HUES6 (cell line): ENCODE results near the gene CRTAP.
A peak's percentile ranks its signal among the peaks of the same experiment; 100 is the strongest.
"Not testable (repeated sequence)": the region's sequence is repeated elsewhere in the genome, so short reads cannot be mapped to it uniquely, and the experiment has no call there.

Source experiments
- H3K27ac ChIP-seq: 2 replicates; pipeline ENCODE4 v1.7.0; 2013; ENCODE audit warnings: low read depth, mild to moderate bottlenecking, low read length, inconsistent platforms
- H3K27me3 ChIP-seq: 2 replicates; pipeline ENCODE4 v1.6.1; 2013; ENCODE audit warnings: low read length; ENCODE audit not compliant: control insufficient read depth, insufficient read depth
- H3K36me3 ChIP-seq: 2 replicates; pipeline ENCODE4 v1.6.1; 2013; ENCODE audit warnings: low read length; ENCODE audit not compliant: control insufficient read depth, insufficient read depth
- H3K4me1 ChIP-seq: 2 replicates; pipeline ENCODE4 v1.6.1; 2013; ENCODE audit warnings: low read length; ENCODE audit not compliant: control insufficient read depth, insufficient read depth
- H3K4me3 ChIP-seq: 2 replicates; pipeline ENCODE4 v1.5.1; 2013; ENCODE audit warnings: low read depth, low read length
- H3K9ac ChIP-seq: one replicate; pipeline ENCODE4 v1.6.1; 2013; ENCODE audit warnings: mild to moderate bottlenecking, low read length
- H3K9me3 ChIP-seq: 2 replicates; pipeline ENCODE4 v1.6.1; 2013; ENCODE audit warnings: low read depth, low read length; ENCODE audit not compliant: control insufficient read depth, insufficient read depth

The CRTAP gene

DNA sequence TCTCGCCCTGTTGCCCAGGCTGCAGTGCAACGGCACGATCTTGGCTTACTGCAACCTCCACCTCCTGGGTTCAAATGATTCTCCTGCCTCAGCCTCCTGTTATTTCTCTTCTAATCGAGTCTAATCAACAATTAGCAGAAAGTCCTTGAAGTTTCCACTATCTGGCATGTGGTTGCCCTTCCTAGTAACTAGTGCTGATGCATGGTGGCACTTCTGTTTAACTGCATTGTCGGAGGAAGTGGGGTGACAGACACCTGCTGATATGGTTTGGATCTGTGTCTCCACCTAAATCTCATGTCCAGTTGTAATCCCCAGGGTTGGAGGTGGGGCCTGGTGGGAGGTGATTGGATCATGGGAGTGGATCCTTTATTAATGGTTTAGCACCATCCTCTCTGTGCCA lies 9.2 kb downstream of the CRTAP start:
- Histone ChIP-seq H3K36me3 (peaks cover 59% of the 10 kb centered on the region), H3K27ac (no peak overlapping the region), H3K27me3 (no peaks in the 10 kb centered on the region), H3K9ac (no peak overlapping the region), H3K4me1 (no peaks in the 10 kb centered on the region), H3K4me3 (no peak overlapping the region), H3K9me3 (no peaks in the 10 kb centered on the region)

DNA sequence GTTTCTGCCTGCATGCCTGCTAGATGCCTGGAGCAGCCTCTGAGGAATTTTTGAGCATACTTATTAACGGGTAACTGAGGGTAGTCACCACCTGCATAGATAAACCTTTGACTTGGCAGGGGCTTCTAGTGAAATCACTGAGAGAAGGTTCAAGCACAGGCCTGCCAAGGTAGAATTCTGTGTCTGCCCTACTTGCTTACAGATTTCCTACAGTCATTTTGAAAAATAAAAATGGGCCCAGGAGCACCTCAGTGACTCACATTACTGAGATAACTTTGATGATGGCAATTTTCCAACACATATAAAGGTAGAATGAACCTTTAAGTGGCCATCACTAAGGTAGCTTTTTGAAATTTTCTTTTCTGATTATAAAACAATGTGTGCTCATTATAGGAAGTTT lies 10.8 kb downstream of the CRTAP start:
- Histone ChIP-seq H3K4me1 (no peaks in the 10 kb centered on the region), H3K36me3 (peaks cover 64% of the 10 kb centered on the region), H3K27ac (no peak overlapping the region), H3K9ac (no peak overlapping the region), H3K9me3 (no peaks in the 10 kb centered on the region), H3K4me3 (no peak overlapping the region), H3K27me3 (no peaks in the 10 kb centered on the region)

GRCh38 chr3:33125840-33126239 lies 12.0 kb downstream of the CRTAP start:
- Histone ChIP-seq H3K9ac (no peak overlapping the region), H3K36me3 (peaks cover 58% of the 10 kb centered on the region), H3K27ac (no peak overlapping the region), H3K4me3 (no peak overlapping the region), H3K4me1 (no peaks in the 10 kb centered on the region), H3K27me3 (no peaks in the 10 kb centered on the region), H3K9me3 (no peaks in the 10 kb centered on the region)

DNA sequence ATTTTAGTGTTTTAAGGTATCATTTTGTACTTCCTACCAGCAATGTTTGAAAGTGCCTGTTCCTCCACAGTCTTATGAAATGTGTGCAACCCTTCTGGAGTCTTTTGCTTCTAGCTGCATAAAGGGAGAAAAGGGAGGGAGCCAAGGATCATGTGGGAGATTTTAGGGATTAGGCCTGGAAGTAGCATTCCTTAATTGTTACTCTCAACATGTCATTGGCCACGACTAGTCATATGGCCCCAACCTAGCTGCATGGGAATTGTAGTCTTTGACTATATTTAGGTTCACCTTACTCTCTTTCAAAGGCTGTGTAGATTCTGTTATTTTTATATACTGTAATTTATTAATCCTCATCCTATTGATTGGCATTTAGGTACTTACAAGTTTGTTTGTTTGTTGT lies 14.9 kb downstream of the CRTAP start:
- no peak overlapping the region for H3K4me3 ChIP-seq
- H3K36me3 ChIP-seq, result peaks cover 46% of the 10 kb centered on the region
- no peaks in the 10 kb centered on the region for H3K27me3 ChIP-seq
- no peaks in the 10 kb centered on the region for H3K9me3 ChIP-seq
- H3K4me1 ChIP-seq, result peaks cover 9% of the 10 kb centered on the region
- H3K9ac ChIP-seq, result no peak overlapping the region
- H3K27ac ChIP-seq, result no peak overlapping the region

DNA sequence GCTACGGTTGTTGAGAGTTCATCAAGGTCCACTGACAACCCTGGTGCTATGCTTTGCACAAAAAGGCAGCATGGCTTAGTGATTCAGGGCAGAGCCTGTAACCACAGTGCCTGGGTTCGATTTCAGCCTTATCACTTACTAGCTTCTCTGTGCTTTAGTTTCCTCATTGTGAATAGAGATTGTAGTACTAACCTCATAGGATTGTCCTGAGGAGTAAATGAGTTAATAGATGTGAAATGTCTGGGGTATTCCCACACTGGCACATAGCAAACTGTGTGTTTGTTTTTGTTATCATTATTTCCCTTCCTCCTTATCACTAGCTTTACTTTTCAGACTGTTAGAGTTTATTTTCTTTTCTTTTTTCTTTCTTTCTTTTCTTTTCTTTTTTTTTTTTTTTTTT lies 16.3 kb downstream of the CRTAP start:
- peaks cover 9% of the 10 kb centered on the region for H3K4me1 ChIP-seq
- no peak overlapping the region for H3K4me3 ChIP-seq
- no peak overlapping the region for H3K9ac ChIP-seq
- no peaks in the 10 kb centered on the region for H3K27me3 ChIP-seq
- H3K36me3 ChIP-seq, result peaks cover 46% of the 10 kb centered on the region
- H3K27ac ChIP-seq, result no peak overlapping the region
- no peaks in the 10 kb centered on the region for H3K9me3 ChIP-seq

DNA sequence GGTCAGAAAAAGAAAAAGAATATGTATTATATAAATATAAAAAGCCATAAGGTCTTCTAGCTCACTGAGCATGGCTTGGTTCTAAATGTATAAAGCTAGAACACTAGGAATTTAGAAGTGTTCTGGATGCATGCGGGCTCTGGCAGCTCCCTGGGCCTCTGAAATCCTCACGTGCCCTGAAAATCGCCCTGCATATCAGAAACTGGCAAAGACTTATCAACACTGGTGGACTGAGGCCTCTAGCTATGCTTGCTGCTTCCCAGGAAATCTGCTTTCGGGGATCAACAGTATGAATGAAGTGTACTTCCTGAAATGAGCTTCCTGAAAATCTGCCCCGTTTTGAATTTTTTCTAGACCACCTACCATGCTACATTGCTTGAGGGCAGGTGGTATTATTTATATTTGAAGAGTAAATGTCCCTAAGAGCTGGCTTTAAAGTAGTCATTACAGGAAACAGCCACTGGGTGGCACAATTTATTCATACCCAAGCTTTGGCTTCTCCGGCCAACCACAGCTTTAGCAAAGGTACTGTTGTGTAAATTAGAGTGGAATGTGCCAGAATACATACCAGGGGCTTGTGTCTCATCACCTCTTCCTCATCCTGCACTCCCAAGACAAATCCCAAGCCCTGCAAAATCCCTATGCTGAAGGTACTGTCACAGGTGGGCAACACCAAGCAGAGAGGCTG lies 17.7 kb downstream of the CRTAP start:
- no peaks in the 10 kb centered on the region for H3K27me3 ChIP-seq
- H3K9me3 ChIP-seq, result no peaks in the 10 kb centered on the region
- H3K4me1 ChIP-seq, result peaks cover 9% of the 10 kb centered on the region
- H3K4me3 ChIP-seq, result 0 out of 2 replicates have a peak overlapping the region, but pooled peaks have one; percentile 10
- H3K27ac ChIP-seq, result 0 out of 2 replicates have a peak overlapping the region, but pooled peaks have one; percentile 8
- H3K36me3 ChIP-seq, result peaks cover 45% of the 10 kb centered on the region
- peak overlapping the region; percentile 14 for H3K9ac ChIP-seq

DNA sequence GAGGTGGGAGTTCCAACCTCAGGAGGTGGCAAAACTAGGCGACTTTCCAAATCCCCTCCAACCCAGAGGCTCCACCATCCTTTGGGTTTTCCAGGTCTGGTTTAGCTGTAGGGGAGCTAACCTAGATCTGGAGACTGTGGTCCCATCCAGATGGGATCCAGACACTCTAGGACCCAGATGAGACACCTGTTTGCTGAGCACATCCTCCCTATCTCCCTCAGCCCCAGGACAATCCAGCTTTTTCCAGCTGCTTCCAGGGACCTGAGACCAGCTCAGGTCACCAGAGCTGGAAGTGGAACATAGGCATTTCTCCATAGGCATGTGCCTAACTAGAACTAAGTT lies 18.2 kb downstream of the CRTAP start:
- H3K9me3 ChIP-seq, result no peaks in the 10 kb centered on the region
- H3K9ac ChIP-seq, result peak overlapping the region; percentile 14
- H3K4me1 ChIP-seq, result peaks cover 9% of the 10 kb centered on the region
- 0 out of 2 replicates have a peak overlapping the region, but pooled peaks have one; percentile 10 for H3K4me3 ChIP-seq
- H3K27me3 ChIP-seq, result no peaks in the 10 kb centered on the region
- peaks cover 45% of the 10 kb centered on the region for H3K36me3 ChIP-seq
- H3K27ac ChIP-seq, result 0 out of 2 replicates have a peak overlapping the region, but pooled peaks have one; percentile 8

- Histone ChIP-seq H3K4me3 (no peak overlapping the region), H3K27me3 (no peaks in the 10 kb centered on the region), H3K27ac (no peak overlapping the region), H3K9me3 (no peaks in the 10 kb centered on the region), H3K36me3 (peaks cover 44% of the 10 kb centered on the region), H3K9ac (no peak overlapping the region), H3K4me1 (peaks cover 9% of the 10 kb centered on the region)
These were observed 20.3 kb downstream of the CRTAP start for GRCh38 chr3:33134026-33134625.

DNA sequence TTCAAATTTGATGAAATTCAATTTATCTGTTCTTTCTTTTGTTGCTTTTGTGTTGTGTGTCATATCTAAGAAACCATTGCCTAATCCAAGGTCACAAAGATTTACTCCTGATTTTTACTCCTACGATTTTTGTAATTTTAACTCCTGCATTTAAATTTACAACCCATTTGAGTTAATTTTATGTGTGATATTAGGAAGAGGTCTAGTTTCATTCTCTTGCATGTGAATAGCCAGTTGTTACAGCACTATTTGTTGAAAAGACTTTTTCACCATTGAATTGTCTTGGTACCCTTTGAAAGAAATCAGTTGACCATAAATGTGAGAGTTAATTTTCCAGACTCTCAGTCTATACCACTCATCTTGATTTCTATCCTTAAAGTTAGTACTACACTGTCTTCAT lies 23.9 kb downstream of the CRTAP start:
- H3K9ac ChIP-seq, result no peak overlapping the region
- no peak overlapping the region for H3K27ac ChIP-seq
- H3K36me3 ChIP-seq, result peaks cover 57% of the 10 kb centered on the region
- no peaks in the 10 kb centered on the region; the same call in 1 of the 2 replicates for H3K4me1 ChIP-seq
- no peaks in the 10 kb centered on the region for H3K27me3 ChIP-seq
- no peak overlapping the region for H3K4me3 ChIP-seq
- no peaks in the 10 kb centered on the region for H3K9me3 ChIP-seq

- peaks cover 55% of the 10 kb centered on the region for H3K36me3 ChIP-seq
- H3K27ac ChIP-seq, H3K4me3 ChIP-seq, H3K27me3 ChIP-seq, H3K9me3 ChIP-seq, H3K9ac ChIP-seq, H3K4me1 ChIP-seq: not testable (repeated sequence)
These were observed 25.3 kb downstream of the CRTAP start for GRCh38 chr3:33139006-33139623.

- no peaks in the 10 kb centered on the region for H3K9me3 ChIP-seq
- H3K4me3 ChIP-seq, result no peak overlapping the region
- peaks cover 47% of the 10 kb centered on the region for H3K36me3 ChIP-seq
- no peak overlapping the region for H3K9ac ChIP-seq
- H3K4me1 ChIP-seq, result no peaks in the 10 kb centered on the region; the same call in 1 of the 2 replicates
- no peaks in the 10 kb centered on the region for H3K27me3 ChIP-seq
- H3K27ac ChIP-seq, result no peak overlapping the region
These were observed 26.2 kb downstream of the CRTAP start for GRCh38 chr3:33139996-33140395.
